ENCODE measurements around the gene RAB40B.

Gene RAB40B

GRCh38 chr17:82615084-82616020, 83.1 kb downstream of the RAB40B start:
- peaks cover 33 to 79% of the 10 kb centered on the region in 2 donors for H3K36me3 ChIP-seq (replicated peaks in 1 of 2; ENCODE audit: control insufficient read depth in 2 of 2, insufficient read depth in 2 of 2, low read length in 2 of 2)
- no peak overlapping the region for H2BK15ac ChIP-seq (ENCODE audit: low read length)

GRCh38 chr17:82614095-82614631, 84.3 kb downstream of the RAB40B start:
- Histone ChIP-seq H3K79me1 (ENCODE audit: low read depth, low read length) (peaks cover 1% of the 10 kb centered on the region), H3K23ac (ENCODE audit: low read depth, low read length, poor library complexity) (no peak overlapping the region), H2AFZ (ENCODE audit: low read length) (no peak overlapping the region), H3K14ac (ENCODE audit: low read length) (no peak overlapping the region), H3K18ac (ENCODE audit: low read length) (no peak overlapping the region), H2BK12ac (ENCODE audit: low read length) (peak overlapping the region; percentile 22), H3K4me2 (ENCODE audit: insufficient read depth, low read length, poor library complexity, severe bottlenecking) (no peak overlapping the region), H3K4me3 (ENCODE audit: low read length in 2 of 2) (no peak overlapping the region), H3K27ac (replicated peaks; ENCODE audit: low read length) (no peak overlapping the region), H2AK5ac (ENCODE audit: low read depth, low read length) (no peak overlapping the region), H2BK5ac (ENCODE audit: low read length) (no peak overlapping the region), H3K4me1 (ENCODE audit: control insufficient read depth in 2 of 2, insufficient read depth in 1 of 2, low read depth in 1 of 2, low read length in 2 of 2) (no peaks in the 10 kb centered on the region), H3K9me3 (replicated peaks in 1 of 2; ENCODE audit: control insufficient read depth in 2 of 2, insufficient read depth in 1 of 2, low read depth in 1 of 2, low read length in 2 of 2) (peaks cover 0 to 2% of the 10 kb centered on the region in 2 donors), H4K91ac (ENCODE audit: low read depth, low read length, poor library complexity) (no peak overlapping the region), H2BK120ac (ENCODE audit: low read depth, low read length) (no peak overlapping the region), H3K36me3 (replicated peaks in 1 of 2; ENCODE audit: control insufficient read depth in 2 of 2, insufficient read depth in 2 of 2, low read length in 2 of 2) (peaks cover 31 to 77% of the 10 kb centered on the region in 2 donors), H4K8ac (ENCODE audit: low read depth, low read length) (no peak overlapping the region), H3K4ac (ENCODE audit: low read length) (no peak overlapping the region), H2BK15ac (ENCODE audit: low read length) (no peak overlapping the region), H3K9ac (ENCODE audit: low read depth, low read length, poor library complexity) (peak overlapping the region; percentile 77), H3K27me3 (ENCODE audit: control insufficient read depth in 3 of 3, insufficient read depth in 3 of 3, low read depth in 1 of 3, low read length in 3 of 3) (no peaks in the 10 kb centered on the region)
- DNase-seq (ENCODE audit: low spot score): no peak
- WGBS, 2 donors (ENCODE audit: extremely low coverage in 2 of 2, insufficient read length in 2 of 2, insufficient replicate concordance in 1 of 2): no CpG with 5 or more reads among the region's 22 CpGs

More at GRCh38 chr17:82615084-82616020, 83.1 kb downstream of the RAB40B start:
- H4K91ac ChIP-seq (ENCODE audit: low read depth, low read length, poor library complexity): no peak overlapping the region
- no peaks in the 10 kb centered on the region for H3K27me3 ChIP-seq (ENCODE audit: control insufficient read depth in 3 of 3, insufficient read depth in 3 of 3, low read depth in 1 of 3, low read length in 3 of 3)
- no peak for DNase-seq (ENCODE audit: low spot score)
- no peak overlapping the region for H3K4ac ChIP-seq (ENCODE audit: low read length)
- H3K9ac ChIP-seq (ENCODE audit: low read depth, low read length, poor library complexity): no peak overlapping the region
- peaks cover 2% of the 10 kb centered on the region for H3K79me1 ChIP-seq (ENCODE audit: low read depth, low read length)
- no peak overlapping the region for H3K4me2 ChIP-seq (ENCODE audit: insufficient read depth, low read length, poor library complexity, severe bottlenecking)
- no peak overlapping the region for H2BK12ac ChIP-seq (ENCODE audit: low read length)
- H3K23ac ChIP-seq (ENCODE audit: low read depth, low read length, poor library complexity): no peak overlapping the region
- no peak overlapping the region for H3K27ac ChIP-seq (replicated peaks; ENCODE audit: low read length)
- no peak overlapping the region for H3K18ac ChIP-seq (ENCODE audit: low read length)
- no peak overlapping the region for H4K8ac ChIP-seq (ENCODE audit: low read depth, low read length)
- no peak overlapping the region for H3K4me3 ChIP-seq (ENCODE audit: low read length in 2 of 2)
- WGBS, 2 donors (ENCODE audit: extremely low coverage in 2 of 2, insufficient read length in 2 of 2, insufficient replicate concordance in 1 of 2): no CpG with 5 or more reads among the region's 45 CpGs
- H3K9me3 ChIP-seq (replicated peaks in 1 of 2; ENCODE audit: control insufficient read depth in 2 of 2, insufficient read depth in 1 of 2, low read depth in 1 of 2, low read length in 2 of 2): no peaks in the 10 kb centered on the region
- no peak overlapping the region for H2BK120ac ChIP-seq (ENCODE audit: low read depth, low read length)
- no peak overlapping the region for H2AFZ ChIP-seq (ENCODE audit: low read length)
- H2AK5ac ChIP-seq (ENCODE audit: low read depth, low read length): no peak overlapping the region
- no peaks in the 10 kb centered on the region for H3K4me1 ChIP-seq (ENCODE audit: control insufficient read depth in 2 of 2, insufficient read depth in 1 of 2, low read depth in 1 of 2, low read length in 2 of 2)
- H2BK5ac ChIP-seq (ENCODE audit: low read length): no peak overlapping the region
- H3K14ac ChIP-seq (ENCODE audit: low read length): no peak overlapping the region

DNA sequence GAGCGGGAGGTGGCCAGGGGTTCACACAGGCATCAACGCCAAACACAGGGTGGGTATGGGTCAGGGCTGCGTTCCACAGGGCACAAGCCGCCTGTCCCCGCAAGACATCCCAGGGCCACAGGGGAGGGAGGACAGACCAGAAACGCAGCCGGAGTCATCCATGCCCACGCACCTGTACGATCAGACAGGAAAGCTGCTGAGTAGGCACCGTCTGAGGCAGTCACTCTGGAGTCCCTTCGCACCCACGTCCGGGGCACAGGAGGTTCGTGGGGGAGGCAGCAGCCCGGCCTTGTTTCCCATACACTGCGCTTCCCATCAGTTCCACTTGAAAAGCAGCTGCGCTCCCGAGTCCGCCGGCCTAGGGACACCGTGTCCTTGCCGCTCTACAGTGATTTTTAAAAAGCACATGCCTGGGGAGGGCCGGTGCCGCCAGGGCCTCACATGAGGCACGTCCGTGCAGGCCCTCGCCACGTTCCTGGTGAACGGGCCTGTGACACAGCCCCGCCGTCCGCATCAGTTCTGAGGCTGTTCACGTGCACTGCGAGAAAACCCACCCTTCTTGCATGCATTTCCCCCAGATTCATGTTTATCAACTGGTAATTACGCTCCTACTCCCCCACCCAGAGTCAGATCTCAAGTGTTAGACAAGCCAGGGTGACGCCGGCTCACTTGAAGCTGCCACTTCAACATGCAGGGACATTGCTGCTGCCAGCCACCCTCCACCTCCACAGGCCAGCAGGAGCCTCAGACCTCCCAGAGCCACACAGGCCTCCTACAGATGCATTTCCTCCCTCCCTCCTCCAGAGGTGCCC, 85.0 kb downstream of the RAB40B start:
- Histone ChIP-seq H3K9ac (ENCODE audit: low read depth, low read length, poor library complexity) (peak overlapping the region; percentile 77), H4K8ac (ENCODE audit: low read depth, low read length) (no peak overlapping the region), H3K36me3 (replicated peaks in 1 of 2; ENCODE audit: control insufficient read depth in 2 of 2, insufficient read depth in 2 of 2, low read length in 2 of 2) (peaks cover 29 to 73% of the 10 kb centered on the region in 2 donors), H3K27ac (replicated peaks; ENCODE audit: low read length) (peak overlapping the region; percentile 24), H3K4ac (ENCODE audit: low read length) (no peak overlapping the region), H2BK120ac (ENCODE audit: low read depth, low read length) (no peak overlapping the region), H4K91ac (ENCODE audit: low read depth, low read length, poor library complexity) (no peak overlapping the region), H2AK5ac (ENCODE audit: low read depth, low read length) (no peak overlapping the region), H3K27me3 (ENCODE audit: control insufficient read depth in 3 of 3, insufficient read depth in 3 of 3, low read depth in 1 of 3, low read length in 3 of 3) (no peaks in the 10 kb centered on the region), H3K23ac (ENCODE audit: low read depth, low read length, poor library complexity) (peak overlapping the region; percentile 91), H3K4me1 (ENCODE audit: control insufficient read depth in 2 of 2, insufficient read depth in 1 of 2, low read depth in 1 of 2, low read length in 2 of 2) (no peaks in the 10 kb centered on the region), H2BK12ac (ENCODE audit: low read length) (peak overlapping the region; percentile 22), H3K9me3 (replicated peaks in 1 of 2; ENCODE audit: control insufficient read depth in 2 of 2, insufficient read depth in 1 of 2, low read depth in 1 of 2, low read length in 2 of 2) (peaks cover 0 to 2% of the 10 kb centered on the region in 2 donors), H3K18ac (ENCODE audit: low read length) (no peak overlapping the region), H2BK15ac (ENCODE audit: low read length) (no peak overlapping the region), H3K4me2 (ENCODE audit: insufficient read depth, low read length, poor library complexity, severe bottlenecking) (no peak overlapping the region), H2AFZ (ENCODE audit: low read length) (no peak overlapping the region), H3K14ac (ENCODE audit: low read length) (no peak overlapping the region), H2BK5ac (ENCODE audit: low read length) (peak overlapping the region; percentile 75), H3K79me1 (ENCODE audit: low read depth, low read length) (peaks cover 1% of the 10 kb centered on the region), H3K4me3 (ENCODE audit: low read length in 2 of 2) (no peak overlapping the region)
- DNase-seq (ENCODE audit: low spot score): no peak
- no CpG with 5 or more reads among the region's 37 CpGs for WGBS, 2 donors (ENCODE audit: extremely low coverage in 2 of 2, insufficient read length in 2 of 2, insufficient replicate concordance in 1 of 2)

Measured in neuronal stem cell (in vitro differentiated cells).